Activated gamma-delta T cell (primary cell): ENCODE results near the gene UBL7.

Experiments
- DNase-seq: peaks from one replicate; lab custom pipeline; 2025; lab: John Stamatoyannopoulos, UW

The UBL7 gene

DNA sequence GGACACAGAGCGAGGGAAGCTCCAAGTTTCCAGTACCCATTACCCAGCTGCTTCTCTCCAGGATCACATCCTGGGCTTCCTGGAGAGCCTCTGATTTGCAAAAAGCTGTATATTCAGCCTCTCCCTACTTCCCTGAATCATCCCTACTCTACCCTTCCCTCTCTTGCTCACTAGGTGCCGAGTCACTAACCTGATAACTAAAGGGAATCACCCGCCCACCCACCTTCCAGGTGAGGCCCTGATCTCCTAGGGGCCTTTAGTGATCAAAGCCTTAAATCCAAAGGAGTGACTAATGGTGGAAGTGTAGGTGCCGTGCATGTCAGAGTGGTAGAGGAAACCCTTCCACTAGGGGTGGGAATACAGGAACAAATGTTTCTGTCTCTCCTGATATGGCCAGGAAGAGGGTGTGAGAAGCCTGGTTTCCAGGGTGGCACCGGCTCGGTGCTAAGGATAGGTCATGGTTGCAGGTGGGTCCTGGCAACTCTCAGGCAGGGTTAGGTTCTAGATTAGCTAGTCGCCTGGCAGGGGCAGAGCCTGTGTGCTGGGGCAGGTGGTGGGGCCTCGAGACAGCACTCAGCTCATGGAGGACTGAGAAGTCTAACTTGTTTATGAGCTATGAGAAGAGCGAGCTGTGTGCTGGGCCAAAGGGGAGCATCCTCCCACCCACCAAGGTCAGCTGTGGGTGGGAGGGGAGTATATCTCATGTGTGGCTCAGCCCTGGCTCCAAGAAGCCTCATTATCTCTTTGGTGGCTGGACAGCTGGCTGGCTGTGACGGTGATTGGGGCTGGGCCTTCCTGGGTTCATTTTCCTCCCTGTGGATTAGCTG is 37.3 kb downstream of the UBL7 start:
- no peak for DNase-seq

DNA sequence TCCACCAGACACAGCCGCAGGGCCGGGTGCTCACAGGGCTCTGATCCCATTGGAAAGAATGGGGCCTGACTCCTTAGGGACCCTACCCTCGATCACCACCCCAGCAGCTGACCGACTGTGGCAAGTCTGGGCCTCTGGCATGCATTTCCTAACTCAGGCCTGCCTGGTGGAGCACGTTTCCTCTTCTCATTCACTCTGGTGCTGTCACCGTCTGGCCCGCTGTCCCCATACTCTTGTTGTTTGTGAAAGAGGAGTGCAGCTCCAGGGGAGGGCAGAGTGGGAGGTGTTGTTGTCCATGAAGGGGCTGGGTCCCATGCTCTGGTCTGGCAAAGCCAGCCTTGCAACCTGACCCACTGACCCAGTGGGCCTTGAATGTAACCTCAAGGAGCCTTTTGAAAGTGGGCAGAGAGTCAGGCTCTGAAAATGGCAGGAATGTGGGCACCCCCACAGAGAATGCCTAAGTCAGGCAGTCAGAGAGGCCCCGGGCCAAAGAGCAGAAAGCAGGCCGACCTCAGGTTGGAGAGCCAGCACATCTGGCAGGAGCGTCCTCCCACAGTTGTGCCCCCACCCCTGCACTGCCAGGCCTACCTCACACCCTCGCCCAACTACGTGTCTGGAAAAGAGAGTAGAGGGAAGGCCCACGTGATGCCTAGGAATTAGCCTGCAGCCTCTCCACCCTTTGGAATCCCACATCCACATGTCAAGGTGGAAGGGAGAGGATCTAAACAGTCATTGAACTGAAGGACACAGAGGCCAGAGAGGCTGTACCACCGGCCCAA is 38.1 kb downstream of the UBL7 start:
- no peak for DNase-seq

DNA sequence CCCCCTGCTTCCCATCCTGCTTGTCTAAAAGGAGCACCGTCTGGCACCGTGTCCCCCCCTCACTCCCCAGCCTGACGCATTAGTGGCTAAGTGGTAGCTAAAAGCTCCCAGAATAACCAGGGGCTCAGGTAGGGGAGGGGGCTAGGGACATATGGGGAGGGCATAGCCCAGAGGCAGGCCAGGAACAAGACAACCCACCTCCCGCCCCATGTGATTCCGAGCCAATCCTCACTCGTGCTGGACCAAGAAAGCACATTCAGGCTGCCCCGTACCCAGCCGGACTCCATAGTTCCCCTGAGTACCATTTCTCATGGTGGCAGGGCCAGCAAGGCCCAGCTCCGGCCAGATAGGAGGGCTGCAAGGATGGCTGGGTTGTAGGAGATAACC is 38.7 kb downstream of the UBL7 start:
- no peak for DNase-seq

DNA sequence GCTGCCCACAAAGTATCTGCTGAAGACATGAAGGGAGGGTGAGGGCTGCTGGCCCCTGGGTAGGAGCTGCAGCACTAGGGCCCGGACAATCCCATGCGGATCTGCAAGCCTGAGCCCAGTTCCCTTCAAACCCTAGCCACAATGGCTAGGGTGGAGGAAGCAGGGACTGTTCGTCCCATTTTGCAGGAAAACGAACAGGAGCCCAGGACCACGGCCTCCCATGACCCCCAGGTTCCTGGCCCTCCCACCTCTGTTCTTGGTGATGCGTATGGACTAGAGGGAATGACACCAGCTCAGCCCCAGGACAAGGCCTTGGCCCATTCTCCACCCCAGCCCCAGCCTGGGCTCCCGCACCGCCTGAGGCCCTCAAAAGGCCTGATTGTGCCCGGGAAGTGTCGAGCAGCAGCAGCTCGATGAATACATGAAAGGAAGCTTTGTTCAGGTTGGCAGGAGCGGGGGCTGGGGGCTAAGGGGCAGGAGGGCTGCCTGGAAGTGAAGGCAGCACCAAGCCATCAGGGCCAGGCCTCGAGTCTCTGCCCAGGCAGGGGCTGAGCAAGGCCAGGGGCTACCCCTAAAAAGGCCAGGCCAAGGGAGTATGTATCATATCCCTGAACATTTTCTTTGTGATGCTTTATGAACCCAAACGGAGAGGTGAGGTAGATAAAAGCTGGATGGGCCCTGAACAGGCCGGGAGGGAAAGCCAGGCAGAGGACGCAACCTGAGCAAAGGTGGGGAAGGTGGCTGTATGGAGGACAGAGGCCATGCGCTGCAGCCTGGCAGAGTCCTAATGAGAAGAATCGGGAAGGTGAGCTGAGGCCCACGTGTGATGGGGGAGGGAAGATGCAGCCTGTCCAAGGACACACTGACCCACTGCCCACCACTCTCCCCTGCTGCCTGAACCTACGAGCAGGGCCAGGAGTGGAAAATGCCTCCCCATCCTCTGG is 39.4 kb downstream of the UBL7 start:
- no peak for DNase-seq

DNA sequence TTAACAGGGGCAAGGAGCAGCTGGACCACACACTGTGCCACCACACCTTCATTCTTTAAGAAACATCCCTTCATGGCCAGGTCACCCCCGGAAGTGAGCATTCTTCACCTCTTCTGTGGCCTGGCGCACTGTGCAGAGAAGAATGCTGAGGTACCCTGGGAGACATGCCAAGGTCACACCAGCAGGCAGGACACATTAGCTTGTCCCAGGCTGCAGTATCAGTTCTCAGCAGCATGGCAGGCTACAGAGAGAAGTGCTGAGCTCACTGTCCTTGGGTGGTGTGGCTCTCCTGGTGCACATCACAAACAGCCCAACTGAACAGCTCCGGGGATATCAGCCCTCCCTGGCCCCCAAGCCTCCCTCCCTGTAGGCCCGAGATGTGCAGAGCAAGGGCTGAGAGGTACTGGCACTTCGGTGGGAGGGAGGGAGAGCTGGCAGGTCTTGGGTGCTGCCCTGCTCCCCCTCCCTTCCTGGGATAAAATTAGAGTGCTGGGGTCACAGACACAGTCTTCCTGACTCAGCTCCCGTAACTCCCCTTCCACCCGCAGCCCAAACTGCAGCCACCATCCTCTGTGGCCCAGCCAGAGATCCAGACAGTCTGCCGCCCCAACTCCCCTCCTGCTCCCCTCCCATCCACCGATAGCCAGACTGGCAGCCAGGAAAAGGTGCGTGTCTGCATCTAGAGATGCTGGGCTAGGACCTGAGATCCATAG is 40.6 kb downstream of the UBL7 start:
- no peak for DNase-seq

DNA sequence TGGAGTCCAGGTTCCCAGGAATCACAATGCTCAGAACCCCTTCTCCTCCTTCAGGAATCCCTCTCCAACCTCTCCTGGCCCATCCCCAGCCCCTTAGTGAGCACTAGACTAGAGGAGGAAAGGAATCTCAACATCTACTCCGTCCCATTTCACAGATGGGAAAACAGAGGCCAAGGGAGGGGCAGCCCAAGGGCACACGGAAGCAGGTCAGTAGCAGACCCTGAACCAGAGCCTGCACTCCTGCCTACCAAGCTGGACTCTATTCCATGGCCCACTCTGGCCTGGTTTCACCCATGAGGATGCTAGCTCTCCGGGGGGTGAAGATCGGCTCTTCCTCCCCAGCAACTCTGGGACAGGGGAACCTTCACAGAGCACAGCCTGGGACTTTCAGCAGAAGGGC is 41.5 kb downstream of the UBL7 start:
- no peak for DNase-seq

DNA sequence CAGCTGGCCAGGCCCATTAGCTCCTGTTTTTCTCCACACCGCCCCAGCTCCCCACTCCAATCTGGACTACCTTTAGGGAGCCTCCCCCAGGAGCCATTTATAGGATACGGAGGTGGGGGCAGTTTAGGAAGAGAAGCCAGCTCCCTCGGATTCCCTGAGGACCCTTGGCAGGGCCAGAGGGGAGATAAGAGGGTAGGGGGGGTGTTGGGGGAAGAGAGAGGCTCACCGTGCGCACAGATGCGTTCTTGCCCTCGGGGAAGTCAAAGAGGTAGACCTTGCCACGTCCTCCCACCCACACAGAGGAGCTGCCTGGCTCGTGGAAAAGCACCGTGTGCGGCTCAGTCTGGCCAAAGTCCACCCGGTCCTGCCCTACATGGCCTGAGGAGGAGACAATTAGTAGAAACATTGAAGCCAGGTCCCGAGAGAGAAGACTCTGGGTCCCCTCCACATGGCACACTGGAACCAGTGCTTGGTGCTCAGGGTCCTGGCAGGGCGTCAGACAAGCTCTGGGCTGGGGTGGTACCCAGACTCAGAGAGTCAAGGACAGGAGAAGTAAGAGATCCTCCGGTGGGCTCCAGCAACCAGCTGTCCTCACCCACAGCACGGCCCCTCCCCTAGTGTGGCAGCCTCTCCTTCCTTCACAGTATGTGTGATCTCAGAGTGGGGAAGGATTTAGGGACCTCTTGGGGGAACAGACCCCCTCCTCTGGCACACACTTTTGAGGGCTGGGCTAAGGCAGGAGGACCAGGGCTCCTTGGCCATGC is 42.2 kb downstream of the UBL7 start:
- DNase-seq, result no peak

GRCh38 chr15:74417670-74418069 is 43.3 kb downstream of the UBL7 start:
- no peak for DNase-seq

DNA sequence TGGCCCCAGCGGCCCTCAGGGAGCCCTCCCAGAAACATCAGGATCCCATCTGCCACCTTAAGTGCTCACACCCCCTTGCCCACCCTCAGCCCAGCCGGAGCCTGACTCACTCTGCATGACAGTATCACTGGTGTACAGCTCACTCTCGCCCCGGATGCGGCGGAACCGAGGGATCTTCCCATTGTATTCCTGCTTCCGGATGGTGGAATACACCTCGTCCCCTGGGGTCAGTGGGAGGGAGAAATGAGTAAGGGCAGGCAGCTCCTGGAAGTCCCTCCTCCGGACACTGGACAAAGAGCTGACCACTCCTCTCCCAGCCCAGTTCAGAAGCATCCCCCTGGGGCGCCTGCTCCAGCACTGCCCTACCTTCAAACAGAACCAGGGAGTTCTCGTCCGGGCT is 43.7 kb downstream of the UBL7 start:
- no peak for DNase-seq

GRCh38 chr15:74415966-74416916 is 44.7 kb downstream of the UBL7 start:
- no peak for DNase-seq

DNA sequence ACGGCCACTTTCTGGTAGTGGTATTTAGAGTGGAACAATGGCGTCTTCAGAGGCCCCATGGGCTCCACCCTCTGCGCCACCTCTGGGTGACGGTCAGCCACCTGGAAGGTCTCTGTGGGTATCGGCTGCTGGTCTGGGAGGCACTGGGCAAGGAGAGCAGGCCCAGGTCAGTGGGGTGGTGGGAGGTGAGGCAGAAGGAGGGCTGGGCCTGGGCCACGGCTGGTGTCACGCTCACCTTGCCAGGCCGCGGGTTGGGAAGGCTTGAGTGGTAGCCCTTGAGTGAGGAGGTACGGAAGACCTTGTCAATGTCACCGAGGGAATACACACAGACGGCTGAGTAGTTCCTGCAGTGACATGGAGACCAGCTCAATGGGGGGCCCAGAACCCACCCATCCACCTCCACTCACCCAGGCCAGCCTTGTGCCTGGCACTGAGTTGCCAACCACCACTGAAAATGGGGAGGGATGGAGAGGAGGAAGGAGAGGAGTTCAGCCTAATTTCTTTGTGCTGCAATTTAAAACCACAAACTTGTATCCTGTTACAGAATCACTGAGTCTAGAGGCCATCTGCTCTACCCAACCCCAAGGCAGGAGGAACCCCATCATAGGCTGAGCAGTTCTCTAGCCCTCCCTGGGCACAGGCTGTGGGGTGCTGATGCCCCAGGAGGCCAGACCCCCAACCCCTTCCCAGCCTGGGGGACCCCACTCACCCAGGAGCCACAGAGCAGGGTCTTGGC is 46.2 kb downstream of the UBL7 start:
- DNase-seq, result no peak

- DNase-seq, result no peak
Observed at GRCh38 chr15:74414081-74414580, 46.8 kb downstream of the UBL7 start.

- DNase-seq, result no peak
Observed at GRCh38 chr15:74413350-74414080, 47.4 kb downstream of the UBL7 start.

- DNase-seq, result no peak
Observed at GRCh38 chr15:74412159-74412558, 48.8 kb downstream of the UBL7 start.

DNA sequence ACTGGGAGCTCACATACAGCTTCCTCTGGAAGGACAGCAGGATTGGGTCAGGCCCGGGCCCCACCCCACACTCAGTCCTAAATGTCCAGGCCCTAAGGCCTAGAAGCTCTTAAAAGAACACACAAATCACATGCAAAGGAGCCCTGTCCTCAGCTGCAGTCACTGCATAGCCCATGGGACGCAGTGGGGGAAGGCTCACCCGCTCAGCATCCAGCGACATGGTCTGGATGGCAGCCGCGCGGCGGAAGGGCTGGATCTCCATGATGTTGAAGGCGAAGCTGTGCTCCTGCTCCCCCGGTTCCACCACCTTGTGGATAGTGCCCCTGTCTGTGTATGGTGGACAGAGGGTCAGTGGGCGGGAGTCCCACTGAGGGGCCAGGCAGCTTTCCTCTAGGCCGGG is 49.3 kb downstream of the UBL7 start:
- DNase-seq, result no peak

DNA sequence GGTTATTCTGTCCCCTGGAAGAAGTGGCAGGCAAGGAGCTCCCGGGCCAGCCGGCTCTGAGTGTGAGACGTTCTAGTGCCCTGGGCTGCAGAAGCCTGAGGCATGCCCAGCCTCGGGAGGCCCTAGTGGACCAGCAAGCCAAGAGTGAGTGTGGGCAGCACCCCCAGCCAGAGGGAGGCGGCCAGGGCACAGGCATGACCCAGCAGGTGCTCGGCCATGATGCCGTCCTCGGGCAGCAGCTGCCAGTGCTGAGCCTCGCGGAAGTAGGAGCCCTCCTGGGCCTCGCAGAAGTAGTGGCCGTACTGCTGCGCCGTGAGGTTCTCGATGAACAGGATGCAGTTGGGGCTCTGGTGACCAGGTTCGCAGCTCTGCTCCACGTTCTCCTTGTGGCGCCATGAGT is 50.5 kb downstream of the UBL7 start:
- no peak for DNase-seq

- DNase-seq, result no peak
Observed at GRCh38 chr15:74409225-74409624, 51.7 kb downstream of the UBL7 start.

- DNase-seq, result no peak
Observed at GRCh38 chr15:74408815-74409214, 52.1 kb downstream of the UBL7 start.
